AG09309 (cell line): ENCODE data around the gene ATF7IP2.
A peak's percentile ranks its signal among the peaks of the same experiment; 100 is the strongest.
"Not testable (repeated sequence)": the region's sequence is repeated elsewhere in the genome, so short reads cannot be mapped to it uniquely, and the experiment has no call there.

ENCODE experiments used
- DNase-seq: peaks from one replicate; pipeline ENCODE4 v3.0.0-alpha.2; 2010; ENCODE audit warnings: low read depth
- H3K4me3 ChIP-seq: 2 replicates; pipeline ENCODE4 v1.5.1; 2011; ENCODE audit warnings: mild to moderate bottlenecking, low read depth, low read length, moderate library complexity; ENCODE audit not compliant: control insufficient read depth
- TF ChIP-seq, protein P1 (sequence below): IDR thresholded peaks from 2 replicates; pipeline ENCODE4 v1.5.1; 2011; ENCODE audit warnings: mild to moderate bottlenecking, low read depth, low read length, inconsistent platforms; ENCODE audit not compliant: insufficient read depth, control insufficient read depth; ENCODE audit errors: missing control alignments

ATF7IP2 gene, protein sequence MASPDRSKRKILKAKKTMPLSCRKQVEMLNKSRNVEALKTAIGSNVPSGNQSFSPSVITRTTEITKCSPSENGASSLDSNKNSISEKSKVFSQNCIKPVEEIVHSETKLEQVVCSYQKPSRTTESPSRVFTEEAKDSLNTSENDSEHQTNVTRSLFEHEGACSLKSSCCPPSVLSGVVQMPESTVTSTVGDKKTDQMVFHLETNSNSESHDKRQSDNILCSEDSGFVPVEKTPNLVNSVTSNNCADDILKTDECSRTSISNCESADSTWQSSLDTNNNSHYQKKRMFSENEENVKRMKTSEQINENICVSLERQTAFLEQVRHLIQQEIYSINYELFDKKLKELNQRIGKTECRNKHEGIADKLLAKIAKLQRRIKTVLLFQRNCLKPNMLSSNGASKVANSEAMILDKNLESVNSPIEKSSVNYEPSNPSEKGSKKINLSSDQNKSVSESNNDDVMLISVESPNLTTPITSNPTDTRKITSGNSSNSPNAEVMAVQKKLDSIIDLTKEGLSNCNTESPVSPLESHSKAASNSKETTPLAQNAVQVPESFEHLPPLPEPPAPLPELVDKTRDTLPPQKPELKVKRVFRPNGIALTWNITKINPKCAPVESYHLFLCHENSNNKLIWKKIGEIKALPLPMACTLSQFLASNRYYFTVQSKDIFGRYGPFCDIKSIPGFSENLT

DNA sequence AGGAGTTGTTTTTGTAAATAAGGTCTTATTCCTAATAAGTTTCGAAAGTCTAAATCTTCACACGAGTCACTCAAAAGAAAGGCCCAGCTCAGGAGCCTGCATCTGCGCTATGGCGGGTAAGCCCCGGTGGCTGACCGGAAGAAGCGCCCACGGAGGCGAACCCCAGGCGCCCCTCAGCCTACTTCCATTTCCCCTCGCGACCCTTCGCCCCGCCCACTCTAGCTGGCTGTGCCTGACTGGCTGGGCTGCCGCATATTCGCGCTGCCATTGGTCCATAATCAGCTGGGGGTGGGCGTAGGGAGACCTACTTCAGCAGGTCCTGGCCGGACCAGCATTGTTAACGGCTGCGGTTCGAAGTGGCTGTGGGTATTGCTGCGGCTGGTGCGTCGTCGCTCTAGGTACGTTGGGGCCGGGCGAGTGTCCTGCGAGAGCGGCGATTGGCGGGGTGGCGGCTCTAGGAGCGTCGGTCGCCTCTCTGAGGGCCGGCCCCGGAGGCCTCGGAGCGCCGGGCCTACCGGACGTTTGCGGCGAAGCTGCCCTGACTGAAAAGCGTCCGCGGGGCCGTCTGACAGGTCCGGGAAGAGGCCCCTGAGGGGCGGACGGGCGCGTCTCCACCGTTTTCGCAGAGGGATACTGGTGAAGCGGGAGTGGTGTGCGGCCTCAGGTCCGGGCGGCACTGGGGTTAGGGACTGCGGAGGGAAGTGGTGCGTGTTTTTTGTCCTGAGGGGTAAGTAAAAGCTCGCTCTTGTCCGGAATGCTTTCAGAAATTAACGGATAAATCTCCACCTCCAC lies at the start of gene ATF7IP2:
Gene ATF7IP2, plus strand, starts transcription at position 337 of the 792 bp plus-strand sequence. CDS start 44,560 bp downstream, outside the sequence.
- TF ChIP-seq, protein P1, sequence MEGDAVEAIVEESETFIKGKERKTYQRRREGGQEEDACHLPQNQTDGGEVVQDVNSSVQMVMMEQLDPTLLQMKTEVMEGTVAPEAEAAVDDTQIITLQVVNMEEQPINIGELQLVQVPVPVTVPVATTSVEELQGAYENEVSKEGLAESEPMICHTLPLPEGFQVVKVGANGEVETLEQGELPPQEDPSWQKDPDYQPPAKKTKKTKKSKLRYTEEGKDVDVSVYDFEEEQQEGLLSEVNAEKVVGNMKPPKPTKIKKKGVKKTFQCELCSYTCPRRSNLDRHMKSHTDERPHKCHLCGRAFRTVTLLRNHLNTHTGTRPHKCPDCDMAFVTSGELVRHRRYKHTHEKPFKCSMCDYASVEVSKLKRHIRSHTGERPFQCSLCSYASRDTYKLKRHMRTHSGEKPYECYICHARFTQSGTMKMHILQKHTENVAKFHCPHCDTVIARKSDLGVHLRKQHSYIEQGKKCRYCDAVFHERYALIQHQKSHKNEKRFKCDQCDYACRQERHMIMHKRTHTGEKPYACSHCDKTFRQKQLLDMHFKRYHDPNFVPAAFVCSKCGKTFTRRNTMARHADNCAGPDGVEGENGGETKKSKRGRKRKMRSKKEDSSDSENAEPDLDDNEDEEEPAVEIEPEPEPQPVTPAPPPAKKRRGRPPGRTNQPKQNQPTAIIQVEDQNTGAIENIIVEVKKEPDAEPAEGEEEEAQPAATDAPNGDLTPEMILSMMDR = no peak
- H3K4me3 ChIP-seq = peak within 1 kb of the TSS; percentile 41
- no peak for DNase-seq

DNA sequence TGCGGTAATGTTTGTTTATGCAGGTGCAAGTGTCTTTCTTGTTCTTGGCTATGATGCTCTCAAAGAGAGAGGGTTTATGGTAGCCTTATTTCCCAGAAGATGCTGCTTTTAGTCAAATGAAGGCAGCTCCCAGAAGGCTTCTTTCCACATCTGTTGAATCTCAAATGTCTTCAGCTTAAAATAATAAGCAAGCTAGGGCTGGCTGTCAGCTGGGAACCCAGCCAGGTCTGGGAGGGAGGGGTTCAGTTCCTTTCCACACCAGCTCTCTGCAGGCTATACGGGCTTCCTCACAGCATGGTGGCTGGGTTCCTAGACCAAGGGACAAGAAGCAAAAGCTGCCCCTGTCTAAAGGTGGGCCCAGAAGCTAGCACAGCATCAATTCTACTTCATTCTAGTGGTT lies 47.4 kb upstream of the ATF7IP2 start:
- no peak for DNase-seq
- TF ChIP-seq, protein P1 = no peak
- no peak overlapping the region for H3K4me3 ChIP-seq

DNA sequence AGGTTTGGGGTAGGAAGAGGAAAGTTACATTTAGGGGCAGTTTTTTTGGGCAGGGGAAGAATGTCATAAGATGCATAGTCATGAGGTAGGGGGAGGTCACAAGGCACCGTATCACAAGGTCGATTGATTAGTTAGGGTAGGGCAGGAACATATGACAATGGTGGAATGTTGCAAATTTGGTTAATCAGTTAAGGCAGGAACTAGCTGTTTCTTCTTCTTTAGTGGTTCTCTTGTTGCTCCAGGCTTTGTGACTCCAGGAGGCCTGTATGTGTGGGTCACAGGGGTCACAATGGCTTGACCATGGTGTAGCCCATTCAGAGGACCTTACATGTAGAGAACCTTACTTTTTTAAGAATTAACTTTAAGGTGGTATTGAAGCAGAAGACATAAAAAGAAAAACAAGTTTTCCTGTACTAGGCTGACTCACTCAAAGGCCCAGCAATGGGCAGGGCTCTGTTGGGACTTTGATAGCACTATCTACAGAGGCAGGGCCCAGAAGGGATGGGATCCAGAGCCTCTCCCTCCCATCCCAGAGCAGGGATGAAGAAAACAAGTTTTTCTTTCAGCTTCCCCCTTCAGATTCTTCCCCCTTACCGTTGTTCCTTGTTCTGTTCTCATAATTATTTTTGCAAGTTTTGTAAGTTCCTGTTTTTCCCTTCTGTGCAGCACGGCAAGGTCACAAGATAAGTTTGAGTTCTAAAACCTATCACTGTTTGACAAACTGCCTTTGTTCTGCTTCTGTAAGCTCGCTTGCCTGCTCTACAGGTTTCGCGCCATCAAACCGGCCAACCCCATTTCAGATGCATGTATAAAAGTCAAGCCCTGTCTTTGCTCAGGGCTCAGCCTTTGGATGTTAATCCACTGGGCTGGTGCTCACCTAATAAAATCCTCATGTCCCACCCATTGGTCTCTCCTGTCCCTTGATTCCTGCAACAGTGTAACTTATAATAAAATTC lies 45.8 kb upstream of the ATF7IP2 start:
- TF ChIP-seq, protein P1 = no peak

DNA sequence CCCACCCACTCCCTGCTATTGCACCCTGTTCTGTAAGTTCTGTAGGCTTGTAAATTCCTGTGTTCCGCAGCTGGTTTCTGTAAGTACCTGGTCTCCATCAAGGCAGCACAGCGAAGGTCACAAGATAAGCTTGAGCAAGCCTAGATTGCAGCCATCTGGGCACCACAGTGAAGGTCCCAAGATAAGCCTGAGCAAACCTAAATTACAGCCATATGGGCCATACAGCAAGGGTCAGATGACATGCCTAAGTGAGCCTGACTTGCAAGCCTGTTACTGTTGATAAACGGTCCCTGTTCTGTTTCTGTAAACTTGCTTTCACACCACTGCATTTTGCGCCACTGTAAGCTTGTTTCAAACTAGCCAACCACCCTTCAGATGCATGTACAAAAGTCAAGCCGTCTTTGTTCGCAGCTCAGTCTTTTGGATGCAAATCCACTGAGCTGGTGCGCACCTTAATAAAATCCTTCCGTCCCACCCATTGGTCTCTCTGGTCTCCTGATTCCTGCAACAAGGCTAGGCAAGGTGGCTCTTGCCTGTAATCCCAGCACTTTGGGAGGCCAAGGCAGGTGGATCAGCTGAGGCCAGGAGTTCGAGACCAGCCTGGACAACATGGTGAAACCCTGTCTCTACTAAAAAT lies 42.6 kb upstream of the ATF7IP2 start:
- no peak overlapping the region for H3K4me3 ChIP-seq
- DNase-seq = no peak
- TF ChIP-seq, protein P1 = no peak

More for the DNA sequence above, 45.8 kb upstream of the ATF7IP2 start:
- no peak for DNase-seq
- no peak overlapping the region for H3K4me3 ChIP-seq

DNA sequence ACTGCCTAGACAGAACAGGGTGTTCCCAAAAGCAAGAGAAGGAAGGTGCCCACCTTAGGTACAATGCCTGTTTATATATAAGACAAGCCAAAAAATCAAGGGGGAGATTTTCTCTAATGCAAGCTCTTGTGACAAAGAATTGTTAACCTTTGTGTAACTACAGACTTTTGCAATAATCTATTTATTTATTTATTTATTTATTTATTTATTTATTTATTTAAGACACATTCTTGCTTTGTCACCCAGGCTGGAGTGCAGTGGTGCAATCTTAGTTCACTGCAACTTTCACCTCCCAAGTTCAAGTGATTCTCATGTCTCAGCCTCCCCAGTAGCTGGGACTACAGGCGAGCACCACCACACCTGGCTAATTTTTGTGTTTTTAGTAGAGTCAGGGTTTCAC lies 41.2 kb upstream of the ATF7IP2 start:
- DNase-seq, H3K4me3 ChIP-seq: not testable (repeated sequence)

DNA sequence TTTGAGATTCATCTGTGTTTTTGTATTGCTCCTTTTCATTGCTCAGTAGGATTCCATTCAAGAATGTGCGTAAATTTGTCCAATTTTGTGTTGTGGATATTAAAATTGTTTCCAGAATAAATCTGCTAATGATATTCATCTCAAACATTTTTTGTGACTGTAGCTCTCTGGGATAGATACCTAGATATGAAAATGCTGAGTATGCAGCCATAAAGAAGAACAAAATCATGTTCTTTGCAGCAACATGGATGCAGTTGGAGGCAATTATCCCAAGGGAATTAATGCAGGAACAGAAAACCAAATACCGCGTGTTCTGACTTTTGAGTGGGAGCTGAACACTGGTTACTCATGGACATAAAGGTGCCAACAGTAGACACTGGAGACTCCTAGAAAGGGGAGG lies 40.2 kb upstream of the ATF7IP2 start:
- TF ChIP-seq, protein P1 = no peak
- no peak for DNase-seq
- no peak overlapping the region for H3K4me3 ChIP-seq
